Measurements from ENCODE around the gene NTM.

Gene NTM

DNA sequence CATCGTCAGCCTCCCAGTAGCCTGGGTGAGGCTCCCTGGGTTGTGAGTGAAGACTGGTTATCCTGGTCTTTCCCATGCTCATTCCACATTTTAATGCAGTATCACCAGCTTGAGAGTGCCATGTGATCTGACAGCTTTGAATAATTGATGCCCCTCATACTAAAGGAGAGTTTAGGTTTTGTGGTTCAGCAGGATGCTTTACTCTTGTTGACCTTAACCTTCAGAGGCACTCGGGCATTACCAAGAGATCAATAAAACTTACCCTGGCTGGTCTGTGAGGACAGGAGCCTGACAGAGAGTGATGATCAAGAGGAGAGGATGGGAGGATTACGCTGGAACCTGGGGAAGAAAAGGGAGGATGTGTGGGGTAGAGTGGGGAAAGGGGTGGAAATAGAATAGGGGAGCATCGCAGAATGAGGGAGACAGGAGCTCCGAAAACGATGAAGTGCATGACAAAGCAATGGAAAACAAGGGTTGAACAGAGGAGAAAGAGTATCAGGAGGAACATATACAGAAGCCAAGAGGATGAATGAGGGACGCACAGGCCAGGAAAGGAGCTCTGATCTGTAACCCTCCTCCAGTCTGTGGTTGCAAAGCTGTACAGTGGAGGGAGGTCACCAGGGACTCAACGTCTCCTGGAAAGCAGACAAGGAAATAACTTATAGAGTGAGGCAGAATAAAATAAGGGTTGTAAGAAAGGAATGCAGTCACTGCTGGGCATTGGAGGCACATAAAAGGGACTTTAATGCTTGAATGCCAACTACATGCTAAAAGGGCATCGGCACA is 594.5 kb downstream of the NTM start:
- no peak for DNase-seq (ENCODE audit: low spot score)

DNA sequence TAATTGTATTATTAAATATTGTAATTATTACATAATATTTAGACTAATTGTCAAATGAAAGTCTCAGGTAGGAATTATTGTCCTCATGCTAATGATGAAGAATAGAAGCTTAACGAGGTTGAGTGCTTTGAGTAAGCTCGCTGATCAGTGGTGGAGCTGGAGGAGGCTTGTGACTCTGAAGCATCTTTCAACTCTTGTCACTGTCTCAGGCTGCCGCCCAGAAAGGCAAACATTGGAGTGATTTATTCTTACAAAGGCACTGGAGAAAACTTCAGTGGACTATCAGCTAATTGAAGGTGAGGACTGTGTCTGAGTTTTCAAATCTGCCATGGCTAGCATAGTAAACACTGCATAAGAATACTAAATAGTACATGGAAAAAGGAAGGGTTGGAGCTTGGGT is 595.1 kb downstream of the NTM start:
- no peak for DNase-seq (ENCODE audit: low spot score)

DNA sequence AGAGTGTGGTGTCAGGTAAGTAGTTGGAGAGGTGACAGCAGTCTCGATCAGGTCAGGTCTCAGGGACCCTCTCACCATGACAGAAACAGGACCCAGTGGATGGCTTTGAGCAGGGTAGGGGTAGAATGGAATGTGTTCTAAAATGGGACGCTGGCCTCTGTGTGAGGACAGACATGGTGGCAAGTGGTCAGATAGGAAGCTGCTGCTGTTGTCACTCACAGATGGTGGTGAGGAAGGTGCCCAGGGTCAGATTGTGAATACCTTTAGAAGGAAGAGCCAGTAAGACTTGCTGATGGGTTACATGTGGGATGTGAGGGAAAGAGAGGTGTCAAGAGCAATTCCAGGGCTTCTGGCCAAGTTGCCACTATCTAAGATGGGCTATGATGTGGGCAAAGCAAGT is 596.3 kb downstream of the NTM start:
- no peak for DNase-seq (ENCODE audit: low spot score)

DNA sequence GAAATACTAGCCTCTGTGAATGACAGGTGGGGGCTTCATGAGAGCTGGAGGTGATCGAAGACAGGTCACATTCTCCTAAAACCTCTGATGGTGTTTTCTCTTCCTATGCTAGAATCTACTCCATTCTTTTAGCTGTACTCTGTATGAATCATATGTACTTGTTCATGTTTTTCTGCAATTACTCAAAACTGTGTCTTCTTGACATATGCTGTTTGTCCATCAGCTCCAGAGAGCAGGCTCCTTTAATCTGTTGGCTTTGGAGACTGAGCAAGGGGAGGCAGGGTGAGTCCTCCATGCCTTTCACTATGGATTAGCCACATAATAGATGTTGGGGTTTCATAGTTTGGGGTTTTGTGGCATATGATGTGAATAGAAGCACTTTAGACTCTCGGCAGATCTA is 598.8 kb downstream of the NTM start:
- DNase-seq (ENCODE audit: low spot score), result no peak

DNA sequence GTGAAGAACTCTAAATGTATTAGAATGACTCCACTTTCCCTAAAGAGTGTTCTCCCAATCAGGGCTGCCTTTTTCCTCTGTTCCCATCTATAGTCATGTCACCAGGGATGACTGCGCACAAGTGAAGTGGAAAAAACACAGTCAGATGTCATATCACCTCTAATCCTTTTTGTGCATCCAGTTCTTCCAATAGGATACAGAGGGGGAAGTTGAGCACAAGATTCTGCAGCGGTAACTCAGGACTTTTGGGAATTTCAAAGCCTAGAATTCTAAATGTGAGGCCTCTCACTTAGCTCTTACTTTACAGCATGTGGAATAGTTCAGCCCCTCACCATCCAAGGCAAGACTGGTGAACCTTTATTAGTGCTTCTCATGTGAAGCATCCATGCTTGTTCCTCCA is 602.6 kb downstream of the NTM start:
- no peak for DNase-seq (ENCODE audit: low spot score)

DNA sequence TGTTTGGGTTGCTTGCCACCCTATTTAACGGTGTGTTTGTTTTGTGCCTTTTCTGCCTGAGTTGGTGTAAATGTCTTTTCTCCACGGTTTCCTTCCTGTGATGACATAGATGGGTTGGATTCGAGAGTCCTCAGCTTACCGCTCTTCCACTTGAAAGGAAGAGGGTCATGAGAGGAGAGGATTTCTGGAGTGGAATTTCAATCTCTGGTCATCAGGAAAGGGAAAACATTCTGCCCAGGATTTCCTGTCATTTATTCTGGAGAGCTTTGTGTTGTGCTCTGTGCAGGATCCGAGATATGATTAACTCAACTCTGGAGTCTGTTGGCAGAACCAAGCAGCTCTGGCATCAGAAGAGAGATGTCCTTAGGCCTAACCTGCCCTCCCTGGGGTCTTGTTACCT is 605.2 kb downstream of the NTM start:
- DNase-seq (ENCODE audit: low spot score), result no peak

DNA sequence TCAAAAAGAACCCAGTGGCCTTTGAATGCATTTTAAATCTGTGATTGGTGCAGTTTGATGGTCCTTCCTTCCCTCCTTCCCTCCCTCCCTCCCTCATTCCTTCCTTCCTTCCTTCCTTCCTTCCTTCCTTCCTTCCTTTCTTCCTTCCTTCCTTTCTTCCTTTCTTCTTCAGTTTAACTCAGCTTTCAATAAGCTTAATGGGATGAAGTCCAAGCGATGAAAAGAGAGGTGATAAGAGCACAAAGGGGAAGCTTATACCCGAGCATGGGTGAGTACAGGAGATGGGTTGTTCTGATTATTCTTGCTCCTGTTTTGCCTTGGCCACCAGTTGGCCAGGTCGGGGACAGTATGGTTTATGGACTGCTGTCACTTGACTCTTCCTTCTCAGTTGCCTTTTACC is 605.6 kb downstream of the NTM start:
- DNase-seq (ENCODE audit: low spot score), result no peak

DNA sequence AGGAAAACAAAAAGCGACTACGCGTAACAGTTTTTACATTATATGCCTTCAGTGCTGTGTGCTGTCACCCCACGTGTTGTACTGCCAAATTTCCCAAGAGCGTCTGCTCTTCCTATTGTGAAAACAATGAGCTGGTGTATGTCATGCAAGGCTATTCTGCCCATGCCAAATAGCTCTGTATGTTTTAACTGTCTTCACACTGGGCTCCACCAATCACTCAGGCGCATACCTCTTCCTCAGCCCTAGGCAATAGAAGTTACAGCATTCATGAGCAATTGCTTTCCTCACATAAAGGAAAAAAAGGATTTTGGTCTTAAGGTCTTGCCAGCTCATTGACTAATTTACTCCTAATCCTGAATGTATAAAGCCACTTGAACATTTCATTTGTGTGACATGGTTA is 606.8 kb downstream of the NTM start:
- no peak for DNase-seq (ENCODE audit: low spot score)

DNA sequence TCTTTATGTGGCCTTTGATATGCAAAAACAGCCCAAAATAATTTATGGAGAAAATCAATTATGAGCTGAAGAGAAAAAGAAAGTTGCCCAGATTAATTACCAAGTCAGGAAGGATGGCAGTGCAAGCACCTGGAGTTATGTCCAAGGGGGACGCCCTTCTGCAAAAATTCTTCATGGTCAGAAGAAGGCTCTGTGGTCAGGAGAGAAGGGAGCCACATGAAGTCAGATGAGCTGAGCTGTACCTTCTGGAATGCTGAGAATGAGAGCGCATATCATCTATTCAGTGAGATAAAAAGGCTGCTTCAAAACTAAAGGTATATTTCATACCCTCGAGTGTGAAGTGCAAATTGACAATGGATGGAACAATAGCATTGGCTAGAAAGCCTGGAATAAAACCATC is 607.4 kb downstream of the NTM start:
- DNase-seq (ENCODE audit: low spot score), result peak; percentile 75

DNA sequence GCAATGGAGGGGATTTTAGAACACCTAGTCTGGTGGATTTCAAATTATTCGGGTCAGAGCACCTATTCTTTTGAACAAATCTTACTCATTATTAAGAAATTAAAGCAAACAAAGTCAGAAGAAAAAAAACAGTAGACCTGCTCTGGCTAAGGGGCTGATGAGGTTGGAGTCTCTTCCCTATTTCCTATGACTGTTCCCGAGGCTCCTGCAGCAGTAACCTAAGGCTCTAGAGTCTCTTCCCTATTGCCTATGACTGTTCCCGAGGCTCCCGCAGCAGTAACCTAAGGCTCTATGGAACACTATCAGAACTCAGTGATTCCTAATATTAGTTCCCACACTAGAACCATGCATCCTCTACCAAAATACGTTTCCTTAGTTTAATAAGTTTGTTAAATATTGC is 607.9 kb downstream of the NTM start:
- DNase-seq (ENCODE audit: low spot score), result no peak

DNA sequence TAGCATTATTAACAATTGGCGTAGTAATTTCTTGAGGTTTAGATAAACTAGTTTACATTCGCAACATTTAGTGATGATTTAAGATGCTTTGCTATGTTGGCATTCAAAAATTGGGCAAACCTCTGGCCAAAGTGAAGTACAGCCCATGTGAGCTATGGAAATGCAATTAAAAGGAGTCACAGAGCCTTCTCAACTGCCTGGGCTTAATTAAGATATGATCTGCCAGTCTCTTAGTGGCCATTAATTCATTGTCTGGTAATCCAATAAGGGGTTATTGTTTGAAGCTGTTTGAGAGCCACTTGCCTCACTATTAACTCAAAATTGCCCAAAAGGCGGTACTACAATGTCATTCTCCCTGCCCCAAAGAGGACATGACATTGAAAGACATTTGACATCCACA is 608.9 kb downstream of the NTM start:
- DNase-seq (ENCODE audit: low spot score), result no peak

DNA sequence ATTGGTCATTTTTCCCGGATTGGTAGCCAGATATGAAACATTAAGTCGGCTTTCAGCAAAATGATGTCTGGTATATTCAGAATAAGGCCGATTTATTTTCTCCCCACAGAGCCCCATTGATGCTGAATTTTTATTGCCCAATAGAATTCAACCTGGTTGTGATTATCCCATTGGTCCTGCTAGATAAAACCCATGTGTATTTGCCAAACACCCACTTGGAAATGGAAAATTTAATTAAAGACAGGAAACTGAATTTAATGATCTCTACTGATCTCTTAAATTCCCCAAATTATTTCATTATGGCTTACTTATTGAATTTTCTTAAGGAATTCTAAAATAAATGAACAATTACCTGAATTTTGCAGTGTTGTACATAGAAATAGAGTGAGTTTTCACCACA is 609.8 kb downstream of the NTM start:
- no peak for DNase-seq (ENCODE audit: low spot score)

DNA sequence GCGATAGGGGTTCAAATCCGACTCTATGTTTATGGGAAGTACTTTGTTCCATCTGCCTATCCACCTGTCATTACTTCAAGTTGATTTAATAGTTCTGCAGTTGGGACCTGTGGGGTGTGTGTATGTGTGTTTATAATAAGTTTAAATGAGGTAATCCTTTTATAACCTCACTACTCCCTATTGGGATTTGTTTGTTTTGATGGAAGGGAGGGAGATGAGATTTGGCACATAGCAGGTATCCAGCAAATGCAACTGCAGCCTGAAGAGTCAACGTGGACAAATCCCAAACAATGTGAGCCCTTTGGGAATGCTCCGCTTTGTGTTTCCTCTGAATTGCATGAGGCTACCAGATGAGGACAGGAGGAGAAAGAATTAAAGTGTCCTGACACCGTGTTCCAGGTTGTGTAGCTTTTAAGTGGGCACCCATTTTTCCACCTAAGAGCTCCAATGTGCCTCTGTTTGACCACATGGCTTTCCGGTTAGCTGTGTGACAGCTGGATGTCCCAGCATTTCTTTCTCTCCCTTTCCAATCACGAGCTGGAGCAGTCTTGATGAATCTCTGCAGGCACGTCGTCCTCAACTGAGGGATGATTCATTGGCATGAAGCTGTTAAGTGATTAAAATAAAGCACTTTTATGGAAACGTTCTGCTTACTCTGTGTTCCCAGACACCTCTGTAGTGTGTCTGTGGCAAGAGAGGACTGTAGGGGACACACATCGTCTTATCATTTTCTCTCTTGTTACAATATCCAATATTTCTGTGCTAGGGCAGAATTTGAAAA is 610.7 kb downstream of the NTM start:
- no peak for DNase-seq (ENCODE audit: low spot score)

DNA sequence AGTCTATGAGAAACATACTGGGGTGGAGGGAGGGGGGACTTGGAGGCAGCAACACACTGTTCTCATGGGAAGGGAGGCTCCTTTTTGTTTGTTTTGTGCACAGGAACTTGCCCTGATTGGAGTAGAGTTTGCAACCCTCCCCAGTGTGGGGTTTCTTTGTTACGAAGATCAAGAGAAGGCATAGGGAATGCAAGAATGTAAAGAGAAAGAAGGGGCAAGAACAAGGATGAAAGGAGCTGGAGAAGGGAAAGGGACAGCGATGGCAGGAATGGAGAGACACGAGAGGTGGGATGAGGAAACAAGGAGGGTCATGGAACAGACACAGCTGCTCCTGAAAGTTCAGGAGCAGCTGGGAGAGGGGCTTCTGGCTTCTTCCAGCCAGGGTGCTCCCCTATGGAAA is 611.7 kb downstream of the NTM start:
- no peak for DNase-seq (ENCODE audit: low spot score)

DNA sequence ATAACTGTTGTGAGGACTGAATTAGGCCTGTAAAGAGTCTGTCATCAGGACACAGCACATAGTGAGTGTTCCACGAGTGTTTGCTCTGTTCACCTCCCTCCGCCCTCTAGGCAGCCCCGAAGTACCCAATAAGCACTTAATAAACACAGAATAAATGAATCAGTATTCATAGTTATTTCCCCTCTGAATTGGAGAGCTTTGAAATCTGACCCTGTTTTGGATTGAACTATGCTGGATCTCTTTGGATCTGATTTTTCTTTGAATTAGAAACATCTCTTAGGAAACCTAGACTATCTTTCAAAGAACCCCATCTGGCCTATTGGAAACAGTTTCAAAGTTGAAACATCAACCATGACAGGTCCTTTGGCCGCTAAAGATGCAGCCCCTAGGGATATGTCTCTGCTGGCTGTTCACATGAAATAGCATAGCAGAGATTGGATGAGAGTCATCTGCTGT is 615.5 kb downstream of the NTM start:
- DNase-seq (ENCODE audit: low spot score), result no peak

DNA sequence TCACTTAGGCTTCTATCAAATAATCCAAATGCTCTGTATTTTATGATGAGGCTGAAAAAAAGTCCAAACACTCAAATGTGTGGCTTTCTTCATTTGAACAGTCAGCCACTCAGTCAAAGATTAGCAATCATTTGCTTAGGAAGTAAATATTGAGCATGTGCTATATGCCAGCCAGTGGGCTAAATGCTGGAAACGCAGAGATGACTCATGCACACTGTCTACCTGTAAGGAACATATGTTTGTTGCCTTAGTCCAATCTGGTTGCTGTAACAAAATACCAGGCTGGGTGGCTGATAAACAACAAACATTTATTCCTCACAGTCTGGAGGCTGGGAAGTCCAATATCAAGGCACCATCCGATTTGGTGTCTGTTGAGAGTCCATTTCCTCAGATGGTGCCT is 617.3 kb downstream of the NTM start:
- no peak for DNase-seq (ENCODE audit: low spot score)

DNA sequence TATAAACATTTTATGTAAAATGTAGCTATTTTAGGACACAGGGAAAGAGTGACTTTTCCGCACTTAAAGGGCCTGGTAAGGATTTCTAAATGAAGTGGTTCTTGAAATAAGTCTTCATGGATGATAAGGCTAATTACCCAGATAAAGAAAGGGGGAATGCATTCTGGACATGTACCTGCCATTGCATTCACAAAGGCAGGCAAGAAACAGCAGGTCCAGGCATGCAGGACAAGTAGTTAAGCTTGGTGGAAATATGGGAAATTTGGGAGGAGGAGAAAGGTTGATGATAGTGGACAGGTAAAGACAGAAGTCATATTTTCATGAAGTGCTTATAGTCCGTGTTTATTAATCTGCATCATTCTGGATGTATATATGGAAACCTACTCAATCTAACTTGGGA is 621.2 kb downstream of the NTM start:
- DNase-seq (ENCODE audit: low spot score), result no peak

DNA sequence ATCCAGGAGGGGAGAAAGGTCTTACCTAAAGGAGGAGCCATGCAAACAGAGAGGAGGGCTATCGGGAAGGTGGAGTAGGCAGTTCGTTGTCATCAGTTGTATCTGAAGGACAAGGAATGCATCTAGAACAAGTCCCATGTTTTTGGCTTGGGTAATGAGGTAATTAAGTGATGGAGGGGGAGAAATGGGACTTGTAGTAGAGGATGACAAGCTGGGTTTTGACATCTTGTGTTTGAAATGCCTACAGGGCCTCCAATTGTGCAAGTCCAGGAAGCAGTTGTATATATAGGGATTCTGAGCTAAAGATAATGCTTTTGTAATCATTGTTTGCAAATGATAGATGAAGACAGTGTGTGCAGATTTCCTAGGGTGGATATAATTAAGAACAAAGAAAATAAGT is 622.8 kb downstream of the NTM start:
- DNase-seq (ENCODE audit: low spot score), result no peak

DNA sequence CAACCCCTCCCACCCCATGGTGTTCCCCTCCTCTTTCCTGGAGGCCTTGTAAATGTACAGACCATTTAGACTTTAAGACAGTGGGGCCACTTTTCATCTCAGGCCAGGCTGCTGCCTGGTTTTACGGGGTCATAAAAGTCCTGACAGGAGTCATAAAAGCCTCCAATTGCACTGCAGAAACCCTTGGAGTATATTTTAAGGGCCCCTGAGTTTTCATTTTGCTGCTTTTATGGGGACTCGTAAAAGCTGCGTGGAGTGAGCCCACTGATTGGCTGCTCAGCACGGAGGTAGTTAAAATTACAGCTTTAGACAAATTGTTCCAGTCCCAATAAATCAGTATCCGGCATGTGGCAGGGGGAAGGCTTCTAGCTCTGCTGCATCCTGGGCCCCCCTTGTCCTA is 627.6 kb downstream of the NTM start:
- DNase-seq (ENCODE audit: low spot score), result no peak

DNA sequence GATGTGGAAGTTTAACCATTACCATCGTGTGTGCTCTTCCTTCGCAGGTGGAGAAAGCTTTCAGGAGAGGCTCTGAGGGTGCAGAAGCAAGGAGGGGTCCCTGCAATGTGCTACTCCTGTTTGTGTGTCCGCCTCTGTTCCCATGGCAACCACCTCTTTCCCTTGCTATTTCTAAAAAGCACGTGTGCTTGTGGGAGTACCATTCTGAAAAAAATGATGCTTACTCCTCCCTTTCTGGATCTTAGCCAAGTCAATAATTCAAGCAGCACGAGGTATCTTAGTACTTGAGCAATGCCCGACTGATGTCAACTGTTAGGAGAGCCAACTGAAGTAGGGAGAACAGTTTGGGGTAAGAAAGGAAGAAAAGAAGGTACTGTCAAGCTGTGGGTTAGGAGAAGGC is 628.7 kb downstream of the NTM start:
- DNase-seq (ENCODE audit: low spot score), result no peak

DNA sequence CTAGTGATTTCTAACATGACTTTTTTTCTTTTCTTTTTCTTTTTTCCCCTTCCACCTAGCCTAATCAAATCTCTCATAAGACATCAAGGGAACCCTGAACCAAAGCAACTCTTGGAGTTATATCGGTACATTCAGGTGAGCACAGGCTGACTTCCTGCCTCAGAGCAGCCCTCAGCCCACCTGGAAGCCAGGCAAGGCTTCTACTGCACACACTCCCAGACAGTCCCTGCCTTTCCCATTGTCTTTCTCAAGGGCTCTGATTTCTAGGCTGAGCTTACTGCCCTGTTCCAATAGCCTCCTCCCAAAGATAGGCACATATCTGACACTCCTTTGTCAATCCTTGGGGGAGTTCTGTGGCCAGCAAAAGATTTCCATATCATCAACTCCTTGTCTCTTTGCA is 629.5 kb downstream of the NTM start:
- no peak for DNase-seq (ENCODE audit: low spot score)

DNA sequence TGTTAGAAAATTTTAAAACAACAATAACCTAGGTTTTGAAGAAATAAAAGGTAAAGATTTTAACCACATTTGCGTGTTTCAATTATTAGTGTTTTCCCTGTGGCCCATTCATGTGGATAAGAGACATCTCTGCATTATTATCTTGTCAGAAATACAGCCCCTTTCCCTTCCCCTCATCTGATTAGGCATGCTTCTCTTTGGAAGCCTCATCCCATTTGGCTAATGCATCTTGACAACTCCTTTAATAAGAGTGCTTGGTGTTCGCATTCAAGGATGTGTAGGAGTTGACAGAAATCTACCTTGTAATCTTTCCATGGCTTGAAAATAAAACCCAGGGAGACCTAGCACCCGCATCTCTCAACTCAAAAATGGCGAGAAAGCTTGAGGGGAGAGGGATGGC is 635.5 kb downstream of the NTM start:
- no peak for DNase-seq (ENCODE audit: low spot score)

DNA sequence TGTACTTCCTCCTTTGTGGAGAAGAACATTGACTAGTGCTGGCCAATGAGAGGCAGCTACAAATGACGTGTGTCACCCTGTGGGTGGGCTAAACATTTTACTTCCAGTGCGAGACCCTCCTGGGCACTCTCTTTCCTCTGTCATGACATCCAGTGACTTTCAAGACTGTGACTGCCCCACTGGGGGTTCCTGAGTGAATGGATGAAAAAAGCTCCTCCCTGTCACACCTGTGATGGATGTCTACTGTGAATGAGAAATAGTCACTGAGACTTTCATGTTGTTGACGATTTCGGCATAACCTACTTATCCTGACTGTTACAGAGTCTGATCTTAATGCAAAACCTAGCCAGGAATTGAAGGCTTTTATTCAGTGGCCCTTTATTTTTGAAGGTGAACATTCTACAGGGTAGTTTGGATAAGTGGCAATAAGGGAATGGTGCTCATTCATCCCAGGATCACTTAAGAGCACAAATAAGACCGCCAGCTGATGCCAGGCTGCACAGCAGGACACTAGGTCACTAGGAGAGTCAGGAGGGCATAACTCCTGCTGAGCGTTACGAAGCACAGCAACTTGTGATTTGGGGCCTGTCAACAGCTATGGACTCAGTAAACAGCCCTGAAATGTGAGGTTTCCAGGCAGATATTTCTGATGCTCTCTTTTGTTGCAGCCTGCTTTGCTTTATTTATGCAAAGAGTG is 636.6 kb downstream of the NTM start:
- no peak for DNase-seq (ENCODE audit: low spot score)
